Measurements from ENCODE around the gene RPGR. TPM values are rescaled to one million over a fixed set of nuclear protein-coding genes. Genes with fewer than 3 reads are reported as not detected.

Gene RPGR
- total RNA-seq, 1 donor from 2014 or later, result 32.3 TPM

DNA sequence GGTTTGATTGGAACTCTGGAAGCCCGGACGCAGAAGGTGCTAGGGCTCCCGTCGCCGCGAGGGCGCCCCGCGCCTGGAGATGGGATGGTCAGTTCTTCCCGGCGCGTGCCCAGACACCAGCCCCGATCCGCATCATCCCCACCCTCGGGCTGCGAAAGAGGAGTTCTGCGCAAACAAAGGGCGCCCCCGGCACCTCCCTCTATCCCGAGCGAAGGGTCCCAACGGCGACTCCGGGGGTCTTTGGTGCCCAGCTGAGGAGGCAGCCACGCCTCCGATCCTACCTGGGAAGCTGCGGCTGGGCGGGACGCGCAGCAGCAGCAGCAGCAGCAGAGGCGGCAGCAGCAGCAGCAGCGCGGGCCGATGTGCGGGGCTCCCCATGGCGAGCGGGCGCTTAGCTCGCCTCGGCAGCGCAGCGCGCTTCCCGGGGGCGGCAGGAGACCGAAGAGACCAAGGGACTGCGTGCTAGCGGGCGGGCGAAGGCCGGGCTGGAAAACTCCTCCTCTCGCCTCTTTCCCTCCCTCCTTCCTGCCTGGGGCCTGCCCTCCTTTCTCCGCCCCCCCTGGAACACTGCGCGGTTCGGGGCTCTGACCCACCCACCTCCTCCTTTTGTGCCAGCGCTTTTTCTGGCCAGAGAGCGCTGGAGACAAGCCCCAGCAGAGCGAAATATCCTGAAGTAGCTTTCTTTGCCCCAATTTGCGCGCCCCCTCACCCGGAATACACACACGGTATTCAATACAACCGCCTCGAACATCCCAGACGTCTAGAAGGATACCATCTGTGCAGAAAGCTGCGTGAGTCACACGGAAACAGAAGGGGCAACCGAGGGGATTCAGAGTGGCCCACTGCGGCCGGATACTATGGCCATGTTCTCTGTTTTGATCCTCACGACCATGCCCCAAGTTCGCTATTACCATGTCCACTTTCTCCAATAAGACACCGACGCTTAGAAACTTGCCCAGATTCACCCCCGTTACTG lies 106.6 kb downstream of the RPGR start, which contains the start of gene SRPX:
Gene SRPX, minus strand, starts transcription at position 457 of the 976 bp plus-strand sequence. Its CDS starts 79 bp downstream, at position 378.
- no peaks in the 10 kb centered on the region for H3K4me1 Mint-ChIP-seq (ENCODE audit: low read depth)
- H3K27me3 Mint-ChIP-seq, result peaks cover 53% of the 10 kb centered on the region
- peak within 1 kb of the TSS; percentile 76 for H3K4me3 Mint-ChIP-seq (ENCODE audit: low read depth)
- no peak within 1 kb of the TSS for H3K27ac Mint-ChIP-seq
- TF ChIP-seq, protein P1, sequence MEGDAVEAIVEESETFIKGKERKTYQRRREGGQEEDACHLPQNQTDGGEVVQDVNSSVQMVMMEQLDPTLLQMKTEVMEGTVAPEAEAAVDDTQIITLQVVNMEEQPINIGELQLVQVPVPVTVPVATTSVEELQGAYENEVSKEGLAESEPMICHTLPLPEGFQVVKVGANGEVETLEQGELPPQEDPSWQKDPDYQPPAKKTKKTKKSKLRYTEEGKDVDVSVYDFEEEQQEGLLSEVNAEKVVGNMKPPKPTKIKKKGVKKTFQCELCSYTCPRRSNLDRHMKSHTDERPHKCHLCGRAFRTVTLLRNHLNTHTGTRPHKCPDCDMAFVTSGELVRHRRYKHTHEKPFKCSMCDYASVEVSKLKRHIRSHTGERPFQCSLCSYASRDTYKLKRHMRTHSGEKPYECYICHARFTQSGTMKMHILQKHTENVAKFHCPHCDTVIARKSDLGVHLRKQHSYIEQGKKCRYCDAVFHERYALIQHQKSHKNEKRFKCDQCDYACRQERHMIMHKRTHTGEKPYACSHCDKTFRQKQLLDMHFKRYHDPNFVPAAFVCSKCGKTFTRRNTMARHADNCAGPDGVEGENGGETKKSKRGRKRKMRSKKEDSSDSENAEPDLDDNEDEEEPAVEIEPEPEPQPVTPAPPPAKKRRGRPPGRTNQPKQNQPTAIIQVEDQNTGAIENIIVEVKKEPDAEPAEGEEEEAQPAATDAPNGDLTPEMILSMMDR (IDR thresholded peaks at IDR 0.05; ENCODE audit: unreplicated experiment), result peak; percentile 11
- no peak for DNase-seq (ENCODE audit: low spot score, unreplicated experiment)
- peaks cover 11% of the 10 kb centered on the region for H3K9me3 Mint-ChIP-seq (ENCODE audit: low read depth)
- H3K36me3 Mint-ChIP-seq (ENCODE audit: insufficient read depth), result no peaks in the 10 kb centered on the region

DNA sequence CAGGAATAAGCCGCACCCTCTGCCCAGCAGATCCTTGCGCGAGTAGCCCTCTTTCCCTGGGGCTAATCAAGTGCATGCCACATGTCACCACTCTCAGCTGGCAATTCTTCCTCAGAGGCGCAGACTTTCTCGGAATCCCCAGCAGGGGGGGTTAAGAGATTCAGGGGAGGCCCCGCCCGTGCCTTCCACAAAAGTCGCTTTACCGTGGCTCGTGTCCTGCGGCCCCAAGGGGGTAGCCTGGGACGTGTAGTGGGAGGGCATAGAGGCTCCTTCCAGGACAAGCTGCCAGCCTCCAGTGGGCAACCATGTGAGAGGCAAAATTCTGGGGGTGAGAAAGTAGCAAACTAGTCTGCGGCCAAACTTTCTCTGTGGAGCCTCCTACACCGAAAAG lies 107.3 kb downstream of the RPGR start:
- peaks cover 53% of the 10 kb centered on the region for H3K27me3 Mint-ChIP-seq
- no peak overlapping the region for H3K27ac Mint-ChIP-seq
- peak overlapping the region; percentile 76 for H3K4me3 Mint-ChIP-seq (ENCODE audit: low read depth)
- H3K4me1 Mint-ChIP-seq (ENCODE audit: low read depth), result no peaks in the 10 kb centered on the region
- no peaks in the 10 kb centered on the region for H3K36me3 Mint-ChIP-seq (ENCODE audit: insufficient read depth)
- DNase-seq (ENCODE audit: low spot score, unreplicated experiment), result peak; percentile 14
- TF ChIP-seq, protein P1 (IDR thresholded peaks at IDR 0.05; ENCODE audit: unreplicated experiment), result peak; percentile 28
- peaks cover 11% of the 10 kb centered on the region for H3K9me3 Mint-ChIP-seq (ENCODE audit: low read depth)

Other genes starting within 250 kb of the RPGR start
- gene SRPX, start 106.6 kb downstream of the RPGR start, total RNA-seq, result 1.3 and 1.8 TPM in 2 replicates
- 0.31 TPM in 1 of 2 replicates, not detected in the other for gene OTC, start 25.1 kb upstream of the RPGR start, total RNA-seq
- gene TSPAN7, start 234.0 kb upstream of the RPGR start, total RNA-seq, result 21.1 and 21.8 TPM in 2 replicates